ENCODE data around the gene KRI1.

KRI1 gene

GRCh38 chr19:10565567-10566407, at the start of gene KRI1:
TSS of gene KRI1 (minus strand) at chr19:10566010. CDS start at chr19:10565999, 11 bp downstream.
- DNase-seq = peak; percentile 97 to 99

DNA sequence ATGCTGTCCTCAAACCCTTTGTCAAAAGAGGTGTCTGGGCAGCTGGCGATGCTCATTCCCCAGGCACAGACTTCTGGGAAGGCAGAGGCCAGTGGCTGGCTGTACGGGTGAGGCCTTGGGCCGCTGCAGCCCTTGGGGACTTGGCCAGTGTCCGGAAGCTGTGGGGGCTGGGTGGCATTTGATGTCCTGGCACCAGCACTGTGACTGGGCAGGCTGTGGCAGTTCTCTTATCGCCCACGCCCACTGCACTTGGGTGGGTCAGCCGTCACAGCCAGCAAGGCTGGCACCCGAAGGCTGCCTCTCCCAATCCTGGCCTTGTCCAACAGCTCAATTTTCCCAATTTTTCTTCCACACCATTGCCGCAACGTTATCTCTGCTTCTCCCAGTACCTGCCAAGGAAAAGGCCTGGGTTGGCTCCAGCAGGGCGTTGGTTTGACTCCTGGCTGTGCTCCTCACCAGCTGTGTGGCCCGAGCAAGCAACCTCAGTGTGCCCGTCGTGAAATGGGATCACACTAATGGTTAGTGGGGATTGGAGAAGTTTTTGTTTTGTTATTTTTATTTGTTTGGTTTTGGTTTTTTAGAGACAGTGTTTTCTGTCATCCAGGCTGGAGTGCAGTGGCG, 46.8 kb upstream of the KRI1 start:
- DNase-seq = no peak

- DNase-seq = no peak
Observed at GRCh38 chr19:10611907-10612306, 46.1 kb upstream of the KRI1 start.

DNA sequence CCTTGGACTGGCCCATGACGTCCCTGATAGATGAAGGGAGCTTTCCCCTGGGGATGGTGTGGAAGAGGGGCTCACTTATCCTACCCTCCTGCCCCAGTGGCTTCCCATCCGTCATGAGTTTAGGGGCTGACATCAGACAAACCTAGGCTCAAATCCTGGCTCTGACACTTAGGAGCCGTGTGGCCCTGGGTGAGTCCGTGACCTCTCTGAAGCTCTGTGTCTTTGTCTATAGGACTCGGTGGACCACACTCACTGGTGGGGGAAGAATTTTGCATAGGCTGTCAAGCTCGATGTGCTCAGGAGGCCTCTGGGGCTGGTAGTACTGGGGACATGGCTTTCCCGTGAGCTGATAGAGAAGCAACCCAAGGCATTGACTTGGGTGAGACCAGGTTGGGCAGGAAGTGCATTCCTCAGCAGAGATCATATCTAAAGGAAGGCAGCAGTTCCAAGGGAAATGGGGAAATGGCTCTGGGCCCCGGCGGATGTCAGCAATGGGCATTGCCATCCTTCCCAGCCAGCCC, 38.7 kb upstream of the KRI1 start:
- DNase-seq = peak in 1 of 2 donors; percentile 12

- peak; percentile 81 to 90 for DNase-seq
Observed at GRCh38 chr19:10603873-10604459, 38.2 kb upstream of the KRI1 start.

DNA sequence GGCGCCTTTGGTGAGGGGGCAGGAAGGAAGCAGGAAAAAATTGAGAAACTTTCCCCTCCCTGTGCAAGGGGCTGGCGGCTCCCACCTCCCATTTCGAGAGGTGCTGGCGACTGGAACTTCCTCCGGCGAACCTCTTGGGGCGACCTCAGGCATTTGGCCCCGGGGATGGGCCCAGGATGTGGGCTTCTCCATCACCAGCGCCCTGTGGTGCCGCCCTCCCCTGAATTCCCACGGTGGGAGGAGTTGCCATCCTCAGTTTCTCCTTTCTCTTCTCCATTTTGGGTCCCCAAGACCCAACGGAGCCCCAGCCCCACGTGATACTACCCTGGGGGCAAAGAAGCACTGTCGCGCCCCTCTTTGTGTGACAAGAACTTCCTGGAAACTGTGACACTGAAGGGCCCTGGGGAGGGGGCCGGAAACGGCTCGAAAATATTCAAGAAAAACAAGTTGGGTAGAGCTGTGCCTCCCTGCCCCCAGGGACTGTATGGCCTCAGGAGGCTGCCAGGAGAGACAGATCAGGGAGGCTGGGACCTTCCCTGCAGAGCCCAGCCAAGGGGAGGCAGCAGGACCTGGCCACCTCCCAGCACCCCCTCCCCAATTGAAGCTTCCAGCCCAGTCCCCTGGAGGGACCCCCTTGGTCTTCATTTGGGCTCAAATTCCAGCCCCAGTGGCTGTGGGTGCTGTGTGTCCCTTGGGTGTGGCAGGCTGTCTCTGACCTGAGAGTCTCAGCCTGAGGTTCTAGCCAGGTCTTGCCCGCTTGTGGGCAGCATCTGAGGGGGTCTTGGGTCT, 37.5 kb upstream of the KRI1 start:
- DNase-seq = no peak

DNA sequence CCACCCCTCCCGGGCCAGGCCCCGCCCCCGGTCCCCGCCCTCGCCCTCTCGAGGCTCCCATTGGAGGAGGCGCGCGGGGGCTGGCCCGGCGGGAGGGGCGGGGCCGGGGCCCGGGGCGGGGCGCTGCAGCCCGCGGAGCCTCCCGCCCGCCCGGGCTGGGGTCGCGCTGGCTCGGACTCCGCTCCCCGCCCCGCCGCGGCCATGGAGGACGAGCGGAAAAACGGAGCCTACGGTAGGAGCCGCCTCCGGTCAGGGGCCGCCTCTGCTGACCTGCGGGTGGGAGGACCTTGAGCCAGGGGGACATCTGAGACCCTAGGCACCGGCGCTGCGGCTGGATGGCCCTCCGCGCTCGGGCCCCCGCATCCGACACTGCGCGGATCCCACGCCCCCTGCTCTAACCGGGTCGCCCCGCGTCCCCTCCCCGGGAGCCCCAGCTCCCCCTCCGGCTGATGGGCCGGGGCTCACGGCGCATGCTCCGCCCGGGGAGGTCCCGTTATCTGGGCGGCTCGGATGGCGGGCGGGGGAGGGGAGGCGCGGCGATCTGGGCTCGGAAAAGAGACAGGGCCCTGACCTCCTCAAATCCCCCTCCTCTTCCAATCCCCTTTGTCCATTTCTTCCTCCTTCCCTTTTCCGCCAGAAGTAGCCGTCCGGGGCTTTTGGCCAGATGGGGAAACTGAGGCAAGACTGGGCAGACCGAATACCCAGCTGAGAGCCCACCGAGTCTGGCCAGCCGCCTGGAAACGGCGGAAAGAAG, 36.7 kb upstream of the KRI1 start:
- peak; percentile 70 to 89 for DNase-seq

DNA sequence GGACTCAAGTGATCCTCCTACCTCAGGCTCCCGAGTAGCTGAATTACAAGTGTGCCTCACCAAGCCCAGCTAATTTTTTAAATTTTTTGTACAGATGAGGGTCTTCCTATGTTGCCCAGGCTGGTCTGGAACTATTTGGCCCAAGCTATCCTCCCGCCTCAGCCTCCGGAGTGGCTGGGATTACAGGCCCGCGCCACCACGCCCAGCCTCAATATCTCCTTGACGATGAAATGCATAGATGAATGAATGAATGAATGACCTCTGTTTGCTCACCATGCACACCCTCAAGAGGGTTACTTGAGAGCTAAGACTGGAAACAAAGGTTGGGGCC, 36.2 kb upstream of the KRI1 start:
- no peak for DNase-seq

- no peak for DNase-seq
Observed at GRCh38 chr19:10600149-10600548, 34.3 kb upstream of the KRI1 start.

DNA sequence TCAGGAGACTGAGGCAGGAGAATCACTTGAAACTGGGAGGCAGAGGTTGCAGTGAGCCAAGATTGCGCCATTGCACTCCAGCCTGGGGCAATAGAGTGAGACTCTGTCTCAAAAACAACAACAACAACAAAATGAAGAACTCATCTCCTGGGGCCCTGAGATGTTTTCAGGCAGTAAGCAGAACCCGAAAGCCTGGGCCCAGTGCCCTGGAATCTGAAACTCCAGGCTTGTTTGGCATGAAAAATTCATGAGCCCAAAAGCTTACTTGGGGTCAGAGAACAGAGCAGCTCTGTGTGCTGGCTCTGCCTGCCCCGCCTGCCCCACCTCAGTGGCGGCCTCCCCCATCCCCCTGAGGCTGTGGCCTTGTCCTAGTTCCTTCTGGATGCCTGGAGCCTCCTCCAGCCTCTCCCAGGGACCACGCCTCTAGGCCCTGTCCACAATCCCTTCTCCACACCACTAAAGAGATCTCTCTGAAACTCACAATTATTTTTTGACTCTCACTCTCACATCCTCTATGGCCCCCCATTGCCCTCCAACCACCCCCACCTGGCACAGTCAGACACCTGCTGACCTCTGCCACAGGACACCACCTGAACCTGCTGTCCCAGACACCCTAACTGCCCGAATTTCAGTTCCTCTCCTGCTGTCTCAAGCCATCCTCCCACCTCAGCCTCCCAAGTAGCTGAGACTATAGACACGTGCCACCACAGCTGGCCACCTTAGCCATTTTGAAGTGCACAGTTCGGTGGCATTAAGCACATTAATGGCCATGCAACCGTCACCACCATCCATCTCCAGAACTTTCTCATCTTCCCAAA, 28.2 kb upstream of the KRI1 start:
- DNase-seq = peak in 1 of 2 donors; percentile 44

DNA sequence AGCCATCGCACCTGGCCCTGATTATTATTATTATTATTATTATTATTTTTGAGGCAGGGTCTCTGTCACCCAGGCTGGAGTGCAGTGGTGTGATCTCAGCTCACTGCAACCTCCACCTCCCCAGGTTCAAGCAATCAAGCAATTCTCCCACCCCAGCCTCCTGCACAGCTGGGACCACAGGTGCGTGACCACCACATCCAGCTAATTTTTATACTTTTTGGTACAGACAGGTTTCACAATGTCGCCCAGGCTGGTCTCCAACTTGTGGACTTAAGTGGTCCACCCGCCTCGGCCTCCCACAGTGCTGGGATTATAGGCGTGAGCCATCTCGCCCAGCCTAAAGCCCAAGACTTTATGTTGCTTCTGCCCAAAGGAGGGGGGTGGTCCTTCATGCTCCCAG, 27.3 kb upstream of the KRI1 start:
- DNase-seq = no peak

DNA sequence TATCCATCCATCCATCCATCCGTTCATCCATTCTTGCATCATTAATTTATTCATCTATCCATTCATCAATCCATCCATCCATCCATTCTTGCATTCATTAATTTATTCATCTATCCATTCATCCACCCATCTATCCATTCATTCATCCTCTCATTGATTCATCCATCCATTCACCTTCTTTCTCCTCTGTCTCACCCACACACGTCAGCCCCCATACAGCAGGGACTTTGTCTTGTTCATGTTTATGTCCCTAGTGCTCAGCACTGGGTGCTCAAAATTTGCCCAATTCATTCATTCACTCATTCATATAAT, 22.0 kb upstream of the KRI1 start:
- no peak for DNase-seq

- no peak for DNase-seq
Observed at GRCh38 chr19:10587022-10587838, 21.4 kb upstream of the KRI1 start, which contains the start of gene AP1M2. TSS of gene AP1M2 (minus strand) at chr19:10587312. CDS start at chr19:10587231, 81 bp downstream.

DNA sequence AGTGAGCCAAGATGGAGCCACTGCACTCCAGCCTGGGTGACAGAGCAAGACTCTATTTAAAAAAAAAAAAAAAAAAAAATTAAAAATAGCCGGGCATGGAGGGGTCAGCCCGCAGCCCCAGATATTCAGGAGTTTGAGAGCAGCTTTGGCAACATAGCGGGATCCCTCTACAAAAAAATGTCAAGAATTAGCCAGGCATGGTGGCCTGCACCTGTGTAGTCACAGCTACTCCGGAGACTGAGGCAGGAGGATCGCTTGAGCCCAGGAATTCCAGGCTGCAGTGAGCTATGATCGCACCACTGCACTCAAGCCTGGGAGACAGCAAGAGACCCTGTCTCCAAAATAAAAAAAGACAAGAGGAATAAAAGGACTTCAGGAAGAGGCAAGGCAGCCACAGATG, 20.6 kb upstream of the KRI1 start:
- no peak for DNase-seq

- DNase-seq = no peak
Observed at GRCh38 chr19:10583036-10583776, 17.4 kb upstream of the KRI1 start.

DNA sequence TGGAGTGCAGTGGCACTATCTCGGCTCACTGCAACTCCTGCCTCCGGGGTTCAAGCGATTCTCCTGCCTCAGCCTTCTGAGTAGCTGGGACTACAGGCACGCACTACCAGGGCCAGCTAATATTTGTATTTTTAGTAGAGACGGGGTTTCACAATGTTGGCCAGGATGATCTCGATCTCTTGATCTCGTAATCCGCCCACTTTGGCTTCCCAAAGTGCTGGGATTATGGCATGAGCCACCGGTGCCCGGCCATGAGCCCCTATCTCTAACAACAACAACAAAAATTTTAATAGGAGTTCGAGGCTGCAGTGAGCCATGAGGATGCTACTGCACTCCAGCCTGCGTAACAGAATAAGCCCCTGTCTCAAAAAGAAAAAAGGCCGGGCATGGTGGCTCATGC, 16.3 kb upstream of the KRI1 start:
- no peak for DNase-seq

GRCh38 chr19:10580979-10581631, 15.3 kb upstream of the KRI1 start:
- DNase-seq = peak; percentile 78 to 99

DNA sequence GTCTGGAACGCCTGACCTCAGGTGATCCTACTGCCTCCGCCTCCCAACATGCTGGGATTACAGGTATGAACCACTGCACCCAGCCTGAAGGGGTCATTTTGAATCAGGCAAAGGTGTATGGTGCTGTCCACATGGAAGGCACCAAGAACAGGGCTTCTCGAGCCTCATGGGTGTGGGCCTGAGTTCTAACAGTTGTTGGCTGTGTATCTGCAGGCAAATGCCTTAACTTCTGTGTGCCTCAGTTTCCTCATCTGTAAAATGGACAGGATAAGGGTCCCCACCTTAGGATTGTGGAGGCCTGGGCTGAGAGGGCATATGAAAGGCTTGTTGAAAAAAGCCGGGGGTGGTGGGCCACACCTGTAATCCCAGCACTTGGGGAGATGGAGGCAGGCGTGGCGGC, 12.1 kb upstream of the KRI1 start:
- no peak for DNase-seq

GRCh38 chr19:10575011-10575716, 9.4 kb upstream of the KRI1 start:
- no peak for DNase-seq
